Stimulated activated CD8-positive, alpha-beta memory T cell treated with anti-CD3 and anti-CD28 coated beads, Interleukin-15, amount 100 ng/mL, for 48 hours (primary cell): ENCODE data around the gene CNTNAP2.
"Not testable (repeated sequence)": the region's sequence is repeated elsewhere in the genome, so short reads cannot be mapped to it uniquely, and the experiment has no call there.

Experiments
- DNase-seq, 2 donors: peaks; one replicate each; pipeline ENCODE4 v3.0.0-alpha.2; 2020; ENCODE audit warnings: low read depth in 2 of 2

Gene CNTNAP2

GRCh38 chr7:147563669-147564068, 1447.1 kb downstream of the CNTNAP2 start:
- DNase-seq, result no peak

GRCh38 chr7:147564786-147565476, 1448.3 kb downstream of the CNTNAP2 start:
- no peak for DNase-seq

DNA sequence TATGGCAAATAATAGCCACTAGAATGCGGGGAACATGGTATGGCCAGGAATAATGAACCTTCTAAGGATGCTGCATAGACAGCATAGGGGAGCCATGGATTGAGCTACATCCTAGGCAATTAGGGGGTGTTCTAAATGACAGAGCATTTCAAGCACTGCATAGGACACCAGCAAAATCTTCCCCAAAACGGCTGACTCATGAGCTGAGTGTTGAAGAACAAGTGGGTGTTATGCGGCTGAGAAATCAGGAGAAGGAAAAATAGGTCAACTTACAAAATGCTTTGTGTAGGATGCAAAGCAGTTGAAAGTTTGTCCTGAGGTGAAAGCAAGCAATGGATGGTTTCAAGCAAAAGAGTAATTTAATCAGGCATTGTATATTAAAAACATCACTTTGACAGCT, 1450.4 kb downstream of the CNTNAP2 start:
- no peak for DNase-seq

DNA sequence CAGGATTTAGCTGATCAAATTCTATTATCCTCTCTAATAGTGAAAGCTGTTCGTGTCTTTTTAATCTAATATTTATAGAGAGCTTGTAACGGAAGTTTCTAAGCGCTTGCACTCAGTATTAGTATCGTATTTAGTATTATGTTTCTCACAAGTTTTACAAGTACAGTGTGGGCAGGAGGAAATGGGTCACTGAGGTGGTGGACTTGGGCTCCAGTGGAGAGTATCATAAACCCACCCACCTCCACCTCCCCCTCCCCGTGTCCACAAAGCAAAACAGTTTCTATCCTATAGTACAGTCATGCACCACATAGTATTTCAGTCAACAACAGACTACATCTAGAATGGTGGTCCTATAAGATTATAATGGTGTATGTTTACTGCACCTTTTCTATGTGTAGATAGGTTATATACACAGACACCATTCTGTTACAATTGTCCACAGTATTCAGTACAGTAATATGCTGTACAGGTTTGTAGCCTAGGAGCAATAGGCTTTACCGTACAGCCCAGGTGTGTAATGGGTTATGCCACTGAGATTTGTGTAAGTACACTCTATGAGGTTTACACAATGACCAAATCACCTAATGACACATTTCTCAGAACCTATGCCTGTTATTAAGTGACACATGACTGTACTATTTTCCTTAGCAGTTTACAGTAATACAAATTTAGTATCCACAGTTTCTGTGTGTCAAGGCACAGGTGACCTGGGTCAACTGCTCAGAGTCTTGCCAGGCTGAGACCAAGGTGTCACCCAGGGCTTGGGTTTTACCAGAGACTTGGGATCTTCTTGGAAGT, 1452.7 kb downstream of the CNTNAP2 start:
- DNase-seq, result no peak

DNA sequence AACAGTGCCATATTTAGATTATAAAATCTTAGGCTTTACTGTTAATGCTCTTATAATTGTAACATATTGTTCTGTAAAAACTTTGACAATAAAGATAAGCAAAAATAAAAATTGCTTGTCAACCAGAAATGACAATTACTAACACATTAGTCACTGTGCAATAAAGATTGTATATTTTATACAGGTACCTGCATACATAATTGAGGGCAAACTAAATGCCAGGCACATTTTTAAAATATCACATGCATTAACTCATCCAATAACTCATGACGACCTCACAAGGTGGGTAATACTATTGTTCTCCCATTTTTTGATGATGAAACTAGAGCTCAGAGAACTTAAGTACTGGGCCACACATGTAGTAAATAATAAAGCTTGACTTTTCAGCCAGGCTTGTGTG, 1453.8 kb downstream of the CNTNAP2 start:
- DNase-seq, result no peak

GRCh38 chr7:147571436-147572185, 1455.0 kb downstream of the CNTNAP2 start:
- DNase-seq, result no peak

DNA sequence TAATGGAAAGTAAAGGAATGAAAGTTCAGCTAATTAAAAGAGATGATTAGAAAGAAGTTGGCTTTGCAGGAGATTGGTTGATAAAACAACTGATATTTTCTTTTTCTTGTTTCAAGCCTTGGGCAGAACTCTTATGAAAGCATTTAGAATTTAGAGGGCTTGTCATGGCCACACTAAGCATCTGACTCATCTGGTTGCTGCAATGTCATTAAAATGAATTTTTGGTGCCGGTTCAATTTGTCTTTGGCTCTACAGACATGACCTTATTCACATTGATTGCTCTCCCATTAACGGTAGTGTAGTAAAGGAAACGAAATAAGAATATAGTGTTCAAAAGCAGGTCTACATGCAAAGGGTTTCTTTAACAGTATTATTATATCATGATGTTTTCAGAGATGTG, 1461.6 kb downstream of the CNTNAP2 start:
- DNase-seq, result no peak

GRCh38 chr7:147579148-147579547, 1462.5 kb downstream of the CNTNAP2 start:
- DNase-seq, result no peak

DNA sequence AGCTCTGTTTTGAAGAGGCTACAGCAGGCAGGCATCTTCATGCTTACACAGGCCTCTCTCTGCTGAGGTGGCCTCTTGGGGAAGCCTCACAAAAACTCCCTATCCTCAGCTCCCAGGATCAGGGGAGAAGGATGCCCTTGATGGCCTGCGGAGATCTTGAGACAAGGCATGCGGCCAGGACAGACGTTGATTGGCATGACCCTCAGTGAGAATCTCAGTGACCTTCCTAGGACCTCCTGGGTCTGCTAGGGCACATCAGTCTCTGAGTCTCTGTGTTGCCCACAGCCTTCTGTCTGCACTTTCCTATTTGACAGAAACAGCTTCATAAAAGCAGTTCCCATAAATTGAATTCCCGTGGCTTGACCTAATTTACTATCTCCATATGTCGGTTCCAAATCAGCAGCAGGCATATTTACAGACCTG, 1468.2 kb downstream of the CNTNAP2 start:
- no peak for DNase-seq

DNA sequence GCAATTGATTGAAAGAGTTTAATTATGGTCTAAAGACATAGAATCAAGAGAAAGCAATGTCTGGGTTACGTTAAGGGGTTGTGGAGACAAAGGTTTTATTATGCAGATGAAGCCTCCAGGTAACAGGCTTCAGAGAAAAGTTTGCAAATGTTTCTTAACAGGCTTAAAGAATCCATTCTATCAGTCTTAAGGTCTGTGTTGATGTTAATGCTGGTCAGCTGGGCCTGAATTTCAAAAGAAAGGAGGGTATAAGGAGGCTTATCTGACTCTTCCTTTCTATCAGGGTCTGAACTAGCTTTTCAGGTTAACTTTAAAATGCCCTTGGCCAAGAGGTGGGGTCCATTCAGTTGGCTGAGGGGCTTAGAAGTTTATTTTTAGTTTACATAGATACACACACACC, 1469.5 kb downstream of the CNTNAP2 start:
- DNase-seq, result no peak

GRCh38 chr7:147586526-147586925, 1469.9 kb downstream of the CNTNAP2 start:
- DNase-seq, result no peak

DNA sequence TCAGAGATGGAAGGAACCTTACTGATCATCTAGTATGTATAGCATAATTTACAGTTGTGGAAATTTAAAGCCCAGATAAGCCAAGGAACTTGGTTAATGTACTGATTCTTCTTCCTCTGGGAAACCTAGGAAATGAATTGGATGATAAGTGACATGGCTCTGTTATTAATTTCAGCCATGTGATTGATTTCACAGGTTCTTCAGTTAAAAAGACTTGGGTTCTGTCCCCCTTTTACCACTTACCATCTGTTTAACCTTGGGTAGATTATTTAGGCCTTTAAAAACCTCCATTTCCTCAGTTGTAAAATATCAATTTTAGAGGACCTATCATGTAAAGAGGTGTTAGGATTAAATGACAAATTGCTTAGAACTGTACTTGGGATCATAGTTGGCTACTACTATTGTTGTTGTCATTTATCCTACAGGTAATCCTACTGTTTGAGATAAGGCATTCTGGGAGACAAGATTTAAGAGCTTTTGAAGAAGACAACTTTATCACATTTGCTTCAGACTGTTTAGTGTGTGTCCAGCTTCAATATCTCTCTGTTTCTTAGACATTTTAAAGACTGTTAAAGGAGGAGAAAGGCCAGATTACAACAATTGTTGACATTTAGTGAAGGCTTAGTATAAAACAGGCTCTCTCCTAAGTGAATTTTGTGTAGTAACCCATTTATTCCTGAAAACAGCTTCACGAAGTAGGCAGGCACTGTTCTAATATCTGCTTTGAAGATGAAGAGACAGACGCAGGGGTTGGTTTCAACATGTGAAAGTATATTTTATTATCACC, 1476.9 kb downstream of the CNTNAP2 start:
- no peak for DNase-seq

DNA sequence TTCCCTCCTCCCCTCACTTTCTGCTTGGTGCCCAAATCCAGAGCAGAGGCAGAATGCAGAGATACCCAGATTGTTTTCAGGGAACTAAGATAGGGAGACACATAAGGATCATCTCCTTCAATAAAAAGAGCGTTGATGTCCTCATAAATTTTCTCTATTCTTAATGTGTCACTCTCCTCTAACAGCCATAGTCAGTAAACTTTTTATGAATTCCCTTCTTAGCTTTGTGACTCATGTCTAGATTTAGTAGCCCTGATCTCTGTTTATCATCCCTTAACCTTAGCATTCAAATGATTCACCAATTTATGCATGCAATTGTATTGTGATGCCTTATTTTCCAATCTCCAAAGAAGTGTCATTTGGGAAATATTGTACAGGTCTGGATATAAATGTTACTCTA, 1478.4 kb downstream of the CNTNAP2 start:
- no peak for DNase-seq

- DNase-seq, result not testable (repeated sequence)
Measured at GRCh38 chr7:147598687-147599086, 1482.1 kb downstream of the CNTNAP2 start.

DNA sequence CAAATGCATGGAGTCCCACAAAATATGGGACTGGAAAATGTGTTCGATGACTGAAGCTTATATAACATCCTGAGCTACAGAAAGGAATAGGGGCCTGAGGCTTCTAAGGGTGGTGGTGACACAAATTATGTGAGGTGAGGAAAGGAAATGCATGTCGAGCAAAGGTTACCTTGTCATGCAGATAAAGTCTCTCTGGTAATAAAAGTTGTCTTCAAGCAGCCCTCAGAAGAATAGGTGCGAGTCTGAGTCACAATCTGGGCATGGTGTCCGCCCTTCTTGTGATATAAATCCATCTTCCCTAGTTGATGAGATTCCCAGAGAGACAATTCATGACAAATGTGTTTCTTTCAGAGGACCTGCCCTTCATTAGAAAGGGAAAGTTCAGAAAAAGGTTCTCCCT, 1488.7 kb downstream of the CNTNAP2 start:
- DNase-seq, result no peak

GRCh38 chr7:147607157-147607800, 1490.7 kb downstream of the CNTNAP2 start:
- DNase-seq, result no peak

GRCh38 chr7:147611431-147611830, 1494.8 kb downstream of the CNTNAP2 start:
- DNase-seq, result no peak

- no peak for DNase-seq
Measured at GRCh38 chr7:147635288-147635687, 1518.7 kb downstream of the CNTNAP2 start.

DNA sequence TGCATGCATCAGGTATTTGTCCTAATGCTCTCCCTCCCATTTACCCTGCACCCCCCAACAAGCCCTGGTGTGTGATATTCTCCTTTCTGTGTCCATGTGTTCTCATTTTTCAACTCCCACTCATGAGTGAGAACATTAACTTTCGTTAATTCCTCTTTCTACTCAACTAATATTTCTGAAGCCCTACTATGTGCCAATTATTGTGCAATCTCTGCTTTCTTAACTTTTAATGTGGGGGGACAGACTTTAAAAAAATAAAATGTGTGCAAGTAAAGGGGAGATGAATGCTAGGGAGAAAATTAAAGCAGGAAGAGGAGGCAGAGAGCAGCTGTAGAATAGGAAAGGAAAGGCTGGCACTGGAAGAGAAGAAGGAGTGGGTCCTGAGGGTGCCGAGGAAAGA, 1520.0 kb downstream of the CNTNAP2 start:
- no peak for DNase-seq

GRCh38 chr7:147638566-147638965, 1522.0 kb downstream of the CNTNAP2 start:
- no peak for DNase-seq

- no peak for DNase-seq
Measured at GRCh38 chr7:147639037-147639436, 1522.4 kb downstream of the CNTNAP2 start.
